ENCODE data around the gene FHOD1.

The FHOD1 gene

GRCh38 chr16:67280090-67281015 lies 33.1 kb upstream of the FHOD1 start:
- DNase-seq (ENCODE audit: low spot score) (no peak), ATAC-seq (ENCODE audit: low read depth) (no peak)
- H3K4me1 ChIP-seq (ENCODE audit: insufficient read depth, poor library complexity, severe bottlenecking), result peaks cover 21% of the 10 kb centered on the region
- H3K9me3 ChIP-seq (ENCODE audit: severe bottlenecking), result no peaks in the 10 kb centered on the region
- H3K4me3 ChIP-seq (ENCODE audit: severe bottlenecking), result peak overlapping the region; percentile 80
- H3K36me3 ChIP-seq (ENCODE audit: low read depth), result peaks cover 58% of the 10 kb centered on the region
- TF ChIP-seq, protein P1, sequence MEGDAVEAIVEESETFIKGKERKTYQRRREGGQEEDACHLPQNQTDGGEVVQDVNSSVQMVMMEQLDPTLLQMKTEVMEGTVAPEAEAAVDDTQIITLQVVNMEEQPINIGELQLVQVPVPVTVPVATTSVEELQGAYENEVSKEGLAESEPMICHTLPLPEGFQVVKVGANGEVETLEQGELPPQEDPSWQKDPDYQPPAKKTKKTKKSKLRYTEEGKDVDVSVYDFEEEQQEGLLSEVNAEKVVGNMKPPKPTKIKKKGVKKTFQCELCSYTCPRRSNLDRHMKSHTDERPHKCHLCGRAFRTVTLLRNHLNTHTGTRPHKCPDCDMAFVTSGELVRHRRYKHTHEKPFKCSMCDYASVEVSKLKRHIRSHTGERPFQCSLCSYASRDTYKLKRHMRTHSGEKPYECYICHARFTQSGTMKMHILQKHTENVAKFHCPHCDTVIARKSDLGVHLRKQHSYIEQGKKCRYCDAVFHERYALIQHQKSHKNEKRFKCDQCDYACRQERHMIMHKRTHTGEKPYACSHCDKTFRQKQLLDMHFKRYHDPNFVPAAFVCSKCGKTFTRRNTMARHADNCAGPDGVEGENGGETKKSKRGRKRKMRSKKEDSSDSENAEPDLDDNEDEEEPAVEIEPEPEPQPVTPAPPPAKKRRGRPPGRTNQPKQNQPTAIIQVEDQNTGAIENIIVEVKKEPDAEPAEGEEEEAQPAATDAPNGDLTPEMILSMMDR (IDR thresholded peaks at IDR 0.05; ENCODE audit: poor library complexity, severe bottlenecking), result no peak
- no peaks in the 10 kb centered on the region for H3K27me3 ChIP-seq (ENCODE audit: insufficient read depth, poor library complexity, severe bottlenecking)
- H3K27ac ChIP-seq (ENCODE audit: poor library complexity, severe bottlenecking), result peak overlapping the region; percentile 95

GRCh38 chr16:67279296-67280089 lies 32.2 kb upstream of the FHOD1 start, which contains the start of gene PLEKHG4:
Gene PLEKHG4 (plus strand): TSS chr16:67279532. CDS start chr16:67280045, 513 bp downstream.
- TF ChIP-seq, protein P1 (IDR thresholded peaks at IDR 0.05; ENCODE audit: poor library complexity, severe bottlenecking), result peak; percentile 96
- peak within 1 kb of the TSS; percentile 80 for H3K4me3 ChIP-seq (ENCODE audit: severe bottlenecking)
- peaks cover 21% of the 10 kb centered on the region for H3K4me1 ChIP-seq (ENCODE audit: insufficient read depth, poor library complexity, severe bottlenecking)
- peak within 1 kb of the TSS; percentile 95 for H3K27ac ChIP-seq (ENCODE audit: poor library complexity, severe bottlenecking)
- ATAC-seq (ENCODE audit: low read depth) (peak; percentile 78), DNase-seq (ENCODE audit: low spot score) (no peak)
- H3K27me3 ChIP-seq (ENCODE audit: insufficient read depth, poor library complexity, severe bottlenecking), result no peaks in the 10 kb centered on the region
- H3K36me3 ChIP-seq (ENCODE audit: low read depth), result peaks cover 52% of the 10 kb centered on the region
- no peaks in the 10 kb centered on the region for H3K9me3 ChIP-seq (ENCODE audit: severe bottlenecking)

- Histone ChIP-seq H3K4me1 (ENCODE audit: insufficient read depth, poor library complexity, severe bottlenecking) (peaks cover 21% of the 10 kb centered on the region), H3K27me3 (ENCODE audit: insufficient read depth, poor library complexity, severe bottlenecking) (no peaks in the 10 kb centered on the region), H3K9me3 (ENCODE audit: severe bottlenecking) (no peaks in the 10 kb centered on the region), H3K36me3 (ENCODE audit: low read depth) (peaks cover 49% of the 10 kb centered on the region), H3K27ac (ENCODE audit: poor library complexity, severe bottlenecking) (peak overlapping the region; percentile 95), H3K4me3 (ENCODE audit: severe bottlenecking) (peak overlapping the region; percentile 80)
- no peak for DNase-seq (ENCODE audit: low spot score)
- TF ChIP-seq, protein P1 (IDR thresholded peaks at IDR 0.05; ENCODE audit: poor library complexity, severe bottlenecking), result no peak
- peak; percentile 5; the same call in 2 of the 3 replicates for ATAC-seq (ENCODE audit: low read depth)
These were observed 31.6 kb upstream of the FHOD1 start for GRCh38 chr16:67278773-67279295.

DNA sequence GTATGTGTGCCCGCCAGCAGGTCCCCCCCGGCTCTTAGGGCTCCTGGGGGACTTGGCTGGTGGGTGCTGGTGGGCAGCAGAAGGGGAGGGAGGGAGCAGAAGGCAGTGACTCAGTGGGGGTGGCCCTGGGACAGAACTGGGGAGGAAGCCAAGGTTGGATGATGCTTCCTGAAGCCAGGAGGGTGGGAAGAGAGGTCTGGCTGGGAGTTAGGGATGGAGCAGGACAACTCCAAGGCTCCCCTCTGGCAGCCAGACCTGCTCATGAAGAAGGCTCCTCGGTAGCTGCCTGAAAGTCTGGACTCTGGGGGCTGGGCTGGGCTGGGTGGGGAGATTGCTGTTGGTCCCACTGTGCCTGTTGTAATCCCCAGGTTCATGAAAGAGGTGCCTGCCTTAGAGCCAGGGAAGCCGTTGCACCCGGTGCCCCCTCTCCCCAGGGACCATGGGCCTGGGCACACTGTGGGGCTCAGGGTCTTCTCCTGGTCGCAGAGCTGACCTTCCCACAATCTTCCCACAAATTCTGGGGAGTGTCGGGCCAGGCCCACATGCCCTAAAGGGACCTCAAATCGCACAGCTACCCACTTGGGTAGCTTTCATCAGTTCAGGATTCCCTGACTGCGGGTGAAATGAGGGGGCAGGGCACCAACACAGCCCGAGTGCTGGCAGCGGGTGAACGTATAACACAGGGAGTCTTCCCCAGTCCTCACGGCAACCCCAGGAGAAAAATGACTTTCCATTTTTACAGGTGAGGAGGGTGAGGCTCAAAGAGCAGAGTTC lies 30.9 kb upstream of the FHOD1 start:
- Histone ChIP-seq H3K27ac (ENCODE audit: poor library complexity, severe bottlenecking) (peak overlapping the region; percentile 95), H3K36me3 (ENCODE audit: low read depth) (peaks cover 46% of the 10 kb centered on the region), H3K9me3 (ENCODE audit: severe bottlenecking) (no peaks in the 10 kb centered on the region), H3K4me3 (ENCODE audit: severe bottlenecking) (peak overlapping the region; percentile 80), H3K4me1 (ENCODE audit: insufficient read depth, poor library complexity, severe bottlenecking) (peaks cover 21% of the 10 kb centered on the region), H3K27me3 (ENCODE audit: insufficient read depth, poor library complexity, severe bottlenecking) (no peaks in the 10 kb centered on the region)
- ATAC-seq (ENCODE audit: low read depth), result peak; percentile 40
- DNase-seq (ENCODE audit: low spot score), result no peak
- TF ChIP-seq, protein P1 (IDR thresholded peaks at IDR 0.05; ENCODE audit: poor library complexity, severe bottlenecking), result no peak
